Thymus (tissue), 11 donors: Measurements from ENCODE around the gene SPINT1. TPM values are rescaled to one million over a fixed set of nuclear protein-coding genes. Genes with fewer than 3 reads are reported as not detected.

Experiments used
- DNase-seq, 9 donors: peaks; one replicate each; pipeline ENCODE4 v3.0.0-alpha.2; 2013; ENCODE audit warnings: low spot score in 9 of 9, low read depth in 6 of 9, missing footprints in 1 of 9
- H3K27ac ChIP-seq, 2 donors: one replicate each; pipeline ENCODE4 v1.5.1; 2013; ENCODE audit warnings: control low read depth in 1 of 2, low read depth in 1 of 2, low read length in 1 of 2, mild to moderate bottlenecking in 1 of 2, moderate library complexity in 1 of 2
- H3K27me3 ChIP-seq, 2 donors: one replicate each; pipeline ENCODE4 v1.5.1; 2013; ENCODE audit warnings: low read length in 1 of 2; ENCODE audit not compliant: control insufficient read depth in 2 of 2, insufficient read depth in 1 of 2
- H3K36me3 ChIP-seq, 2 donors: one replicate each; pipeline ENCODE4 v1.5.1; 2013; ENCODE audit warnings: low read length in 1 of 2, mild to moderate bottlenecking in 1 of 2, moderate library complexity in 1 of 2; ENCODE audit not compliant: control insufficient read depth in 2 of 2, insufficient read depth in 2 of 2
- H3K4me1 ChIP-seq, 2 donors: one replicate each; pipeline ENCODE4 v1.5.1; 2013; ENCODE audit warnings: low read length in 2 of 2; ENCODE audit not compliant: control insufficient read depth in 2 of 2, insufficient read depth in 2 of 2
- H3K4me3 ChIP-seq, 2 donors: one replicate each; pipeline ENCODE4 v1.5.1; 2013; ENCODE audit warnings: low read length in 2 of 2, control low read depth in 1 of 2, mild to moderate bottlenecking in 1 of 2
- H3K9me3 ChIP-seq, 2 donors: one replicate each; pipeline ENCODE4 v1.5.1; 2013; ENCODE audit warnings: low read length in 1 of 2, mild to moderate bottlenecking in 1 of 2; ENCODE audit not compliant: control insufficient read depth in 2 of 2, insufficient read depth in 1 of 2
- WGBS: extraction: QIAGEN DNeasy Blood & Tissue Kit; methylation state at CpG from one replicate; pipeline ENCODE4 v1.1.7; 2013; 5-methylcytosine and 5-hydroxymethylcytosine counted together
- polyA plus RNA-seq: library from polyadenylated mRNA; stranded (reverse); fragments of 200-250 nt; gene quantifications from one replicate; pipeline ENCODE4 v1.2.3, GENCODE V29; 2013
- total RNA-seq: library from RNA; stranded (reverse); fragments of 120-200 nt; gene quantifications from one replicate; pipeline ENCODE4 v1.2.4, GENCODE V29; 2013
- donor health status: healthy.

The SPINT1 gene
- total and polyA plus RNA-seq, 2 donors: 9.2 to 33.8 TPM

DNA sequence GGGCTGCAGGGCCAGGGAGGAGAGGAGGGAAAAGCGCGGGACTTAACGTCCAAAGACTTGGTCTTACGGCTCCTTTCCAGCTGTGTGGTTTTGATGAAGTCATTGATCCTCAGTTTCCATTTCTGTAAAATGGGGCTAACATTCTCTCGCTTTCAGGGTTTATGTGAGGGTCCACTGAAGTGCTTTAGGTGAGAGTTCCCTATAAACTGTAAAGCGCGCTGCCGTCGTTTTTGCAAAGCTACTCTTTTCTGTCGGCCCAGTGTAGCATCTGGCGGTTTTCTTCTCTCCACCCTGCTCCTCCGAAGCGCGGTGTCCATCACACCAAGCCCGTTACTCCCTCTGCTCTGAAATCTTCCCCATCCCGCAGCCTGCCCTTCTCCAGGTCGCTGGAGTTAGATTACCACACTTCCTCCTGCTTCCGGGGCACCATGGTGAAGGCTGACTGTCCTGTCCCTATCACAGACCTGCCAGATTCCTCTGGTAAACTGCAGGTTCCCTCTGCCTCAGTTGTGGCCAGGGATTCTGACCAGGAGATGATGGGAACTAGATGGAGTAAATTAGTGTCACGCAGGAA is 35.9 kb upstream of the SPINT1 start:
- no peaks in the 10 kb centered on the region for H3K9me3 ChIP-seq
- no peaks in the 10 kb centered on the region for H3K27me3 ChIP-seq
- WGBS: 10% methylated on average over 19 of the region's 19 CpGs
- peaks cover 3 to 27% of the 10 kb centered on the region in 2 donors for H3K4me1 ChIP-seq
- DNase-seq: peak in 1 of 9 donors; percentile 6
- peak overlapping the region in 1 of 2 donors; percentile 12 for H3K27ac ChIP-seq
- peaks cover 14 to 23% of the 10 kb centered on the region in 2 donors for H3K36me3 ChIP-seq
- H3K4me3 ChIP-seq: peak overlapping the region; percentile 61 to 81

DNA sequence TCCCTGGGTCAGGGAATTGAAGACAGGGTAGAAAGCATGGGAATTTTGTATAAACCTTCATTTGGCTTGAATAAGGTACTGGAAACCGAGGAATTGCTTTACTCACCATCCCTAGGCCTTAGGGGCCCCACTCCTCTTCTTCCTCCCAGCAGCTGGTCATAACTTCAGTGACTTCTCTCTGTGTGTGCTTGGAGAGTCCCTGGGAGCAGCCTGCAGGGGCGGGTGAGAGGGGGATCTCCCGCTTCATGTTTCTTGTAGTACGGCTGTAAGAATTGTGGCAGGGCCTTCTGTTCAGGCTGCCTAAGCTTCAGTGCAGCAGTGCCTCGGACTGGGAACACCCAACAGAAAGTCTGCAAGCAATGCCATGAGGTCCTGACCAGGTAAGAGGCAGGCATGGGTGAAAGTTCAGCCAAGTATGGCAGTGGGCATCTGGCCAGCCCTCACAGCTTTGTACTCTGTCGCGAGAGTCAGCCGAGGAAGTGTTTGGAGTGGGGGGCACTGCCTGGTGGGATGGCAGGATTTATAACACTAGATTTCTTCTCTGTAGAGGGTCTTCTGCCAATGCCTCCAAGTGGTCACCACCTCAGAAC is 34.9 kb upstream of the SPINT1 start:
- 97% methylated on average over 8 of the region's 8 CpGs for WGBS
- Histone ChIP-seq H3K36me3 (peaks cover 23 to 33% of the 10 kb centered on the region in 2 donors), H3K9me3 (no peaks in the 10 kb centered on the region), H3K27ac (no peak overlapping the region), H3K27me3 (no peaks in the 10 kb centered on the region), H3K4me1 (peaks cover 3 to 27% of the 10 kb centered on the region in 2 donors), H3K4me3 (no peak overlapping the region)
- DNase-seq: no peak

DNA sequence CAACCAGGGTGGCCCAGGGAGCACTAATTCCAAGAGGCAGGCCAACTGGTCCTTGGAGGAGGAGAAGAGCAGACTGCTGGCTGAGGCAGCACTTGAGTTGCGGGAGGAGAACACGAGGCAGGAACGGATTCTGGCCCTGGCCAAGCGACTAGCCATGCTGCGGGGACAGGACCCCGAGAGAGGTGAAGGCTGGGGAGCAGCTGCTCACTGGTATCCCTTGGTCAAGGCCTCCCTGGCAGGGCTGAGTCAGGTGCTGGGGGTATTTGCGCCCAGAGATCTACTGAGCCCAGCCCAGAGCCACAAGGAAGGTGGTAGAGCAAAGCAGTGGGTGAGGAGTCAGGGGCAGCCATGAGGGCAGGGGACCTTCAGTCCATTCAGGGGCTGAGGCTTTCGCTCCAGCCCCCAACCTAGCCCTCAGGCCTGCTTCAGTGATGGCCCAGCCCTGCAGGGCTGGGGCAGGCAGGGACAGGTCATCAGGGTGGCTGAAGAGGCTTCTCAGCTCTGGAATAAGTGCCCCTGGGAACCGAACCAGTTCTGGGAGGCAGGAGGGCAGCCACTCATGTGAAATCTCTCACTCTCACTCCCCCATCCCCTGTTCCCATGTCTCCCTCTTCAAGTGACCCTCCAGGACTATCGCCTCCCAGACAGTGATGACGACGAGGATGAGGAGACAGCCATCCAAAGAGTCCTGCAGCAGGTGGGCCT is 31.0 kb upstream of the SPINT1 start:
- no peak overlapping the region for H3K27ac ChIP-seq
- no peaks in the 10 kb centered on the region for H3K9me3 ChIP-seq
- H3K4me3 ChIP-seq: no peak overlapping the region
- H3K27me3 ChIP-seq: no peaks in the 10 kb centered on the region
- 99% methylated on average over 12 of the region's 12 CpGs for WGBS
- peaks cover 29 to 40% of the 10 kb centered on the region in 2 donors for H3K36me3 ChIP-seq
- no peak for DNase-seq
- peaks cover 3 to 15% of the 10 kb centered on the region in 2 donors for H3K4me1 ChIP-seq

DNA sequence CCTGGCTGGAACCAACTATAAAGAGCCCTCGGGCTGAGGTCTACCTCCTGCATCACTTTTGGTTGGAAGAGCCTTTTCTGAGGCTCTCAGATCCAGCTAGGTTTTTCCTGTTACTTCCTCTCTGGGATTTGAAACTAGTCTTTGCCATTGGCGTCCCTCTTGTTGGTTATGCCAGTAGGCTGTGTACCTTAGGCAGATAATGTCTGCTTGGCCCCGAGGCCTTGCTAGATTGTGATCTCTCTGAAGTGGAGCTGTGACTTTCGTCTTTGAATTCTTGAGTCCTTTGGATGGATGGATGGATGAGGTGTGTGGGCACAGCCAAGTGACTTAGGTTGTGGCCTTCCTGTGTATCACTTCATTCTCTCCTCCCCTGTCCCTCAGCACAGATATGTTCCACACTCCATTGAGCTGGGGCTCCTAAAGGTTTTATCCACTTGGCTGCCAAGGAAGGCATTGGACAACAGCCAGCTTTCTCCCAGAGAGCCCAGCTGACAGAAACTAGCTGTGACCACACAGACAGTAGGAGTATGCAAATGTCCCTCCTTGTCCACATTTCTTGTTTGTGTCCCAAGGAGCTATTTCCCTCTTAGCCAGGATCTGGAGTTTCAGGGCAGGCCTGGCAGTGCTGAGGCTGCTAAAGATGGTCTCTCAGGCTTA is 28.7 kb upstream of the SPINT1 start:
- WGBS: 96% methylated on average over 4 of the region's 4 CpGs
- DNase-seq: no peak
- H3K9me3 ChIP-seq: no peaks in the 10 kb centered on the region
- no peak overlapping the region for H3K27ac ChIP-seq
- peaks cover 21 to 31% of the 10 kb centered on the region in 2 donors for H3K36me3 ChIP-seq
- no peaks in the 10 kb centered on the region for H3K27me3 ChIP-seq
- no peak overlapping the region for H3K4me3 ChIP-seq
- H3K4me1 ChIP-seq: no peaks in the 10 kb centered on the region

DNA sequence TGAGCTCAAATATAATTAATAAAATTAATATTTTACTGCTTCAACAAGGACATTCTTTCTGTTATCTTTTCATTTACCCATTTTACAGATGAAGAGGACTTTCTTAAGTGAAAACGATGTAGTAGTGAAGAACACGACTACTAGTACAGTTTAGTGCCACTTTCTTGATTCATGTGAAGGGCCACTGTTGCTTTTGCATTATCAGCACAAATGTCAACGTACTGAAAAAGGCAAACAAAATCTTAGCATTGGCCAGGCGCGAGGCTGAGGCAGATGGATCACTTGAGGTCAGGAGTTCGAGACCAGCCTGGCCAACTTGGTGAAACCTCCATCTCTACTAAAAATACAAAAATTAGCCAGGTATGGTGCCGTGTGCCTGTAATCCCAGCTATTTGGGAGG is 24.8 kb upstream of the SPINT1 start:
- Histone ChIP-seq H3K27ac (no peak overlapping the region), H3K4me1 (no peaks in the 10 kb centered on the region), H3K36me3 (peaks cover 5 to 6% of the 10 kb centered on the region in 2 donors), H3K4me3 (no peak overlapping the region), H3K9me3 (no peaks in the 10 kb centered on the region), H3K27me3 (no peaks in the 10 kb centered on the region)
- 95% methylated on average over 7 of the region's 7 CpGs for WGBS
- no peak for DNase-seq

DNA sequence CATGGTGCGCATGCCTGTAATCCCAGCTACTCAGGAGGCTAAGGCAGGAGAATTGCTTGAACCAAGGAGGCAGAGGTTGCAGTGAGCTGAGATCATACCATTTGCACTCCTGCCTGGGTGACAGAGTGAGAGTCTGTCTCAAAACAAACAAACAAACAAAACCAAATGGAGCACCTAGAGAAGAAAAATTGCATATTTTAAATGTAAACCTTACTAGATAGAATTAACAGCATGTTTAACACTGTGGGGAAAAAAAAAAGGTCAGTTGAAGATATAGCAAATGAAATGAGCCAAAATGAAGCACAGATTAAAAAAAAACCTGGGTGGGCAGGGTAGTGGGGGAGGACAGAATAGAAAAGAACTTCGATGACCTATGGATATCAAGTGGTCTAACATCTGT is 22.7 kb upstream of the SPINT1 start:
- no peaks in the 10 kb centered on the region for H3K9me3 ChIP-seq
- no peaks in the 10 kb centered on the region for H3K36me3 ChIP-seq
- no peak for DNase-seq
- WGBS: 98% methylated on average over 2 of the region's 2 CpGs
- no peaks in the 10 kb centered on the region for H3K4me1 ChIP-seq
- no peak overlapping the region for H3K27ac ChIP-seq
- no peak overlapping the region for H3K4me3 ChIP-seq
- no peaks in the 10 kb centered on the region for H3K27me3 ChIP-seq

DNA sequence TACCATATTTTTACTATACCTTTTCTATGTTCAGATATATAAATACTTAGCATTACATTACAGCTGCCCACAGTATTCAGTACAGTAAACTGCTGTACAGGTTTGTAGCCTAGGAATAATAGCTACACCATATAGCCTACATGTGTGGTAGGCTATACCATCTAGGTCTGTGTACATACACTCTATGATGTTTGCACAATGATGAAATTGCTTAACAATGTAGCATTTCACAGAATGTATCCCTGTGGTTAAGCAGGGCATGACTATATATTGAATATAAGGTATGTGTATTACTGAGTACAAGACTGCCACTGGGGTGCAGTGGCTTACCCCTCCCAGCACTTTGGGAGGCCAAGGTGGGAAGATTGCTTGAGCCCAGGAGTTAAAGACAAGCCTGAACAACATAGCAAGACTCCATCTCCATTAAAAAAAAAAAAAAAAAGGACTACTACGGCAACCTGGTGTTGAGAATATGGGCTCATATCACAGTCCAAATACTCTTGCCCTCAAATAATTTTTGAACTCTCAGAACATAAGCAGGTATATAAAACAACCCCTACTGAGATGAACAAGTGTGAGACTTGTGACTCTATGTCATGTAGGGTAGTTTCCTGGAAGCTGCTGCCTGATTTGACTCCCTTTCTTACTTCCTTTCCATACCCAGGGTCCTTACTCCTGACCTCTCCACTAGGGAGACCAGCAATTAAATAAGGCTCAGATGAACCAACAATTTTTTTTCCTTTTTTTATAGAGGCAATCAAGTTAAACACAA is 20.1 kb upstream of the SPINT1 start:
- H3K4me1 ChIP-seq: no peaks in the 10 kb centered on the region
- H3K36me3 ChIP-seq: no peaks in the 10 kb centered on the region
- no peak for DNase-seq
- H3K4me3 ChIP-seq: no peak overlapping the region
- no peaks in the 10 kb centered on the region for H3K9me3 ChIP-seq
- no peak overlapping the region for H3K27ac ChIP-seq
- WGBS: 100% methylated on average over 1 of the region's 1 CpG
- H3K27me3 ChIP-seq: no peaks in the 10 kb centered on the region

DNA sequence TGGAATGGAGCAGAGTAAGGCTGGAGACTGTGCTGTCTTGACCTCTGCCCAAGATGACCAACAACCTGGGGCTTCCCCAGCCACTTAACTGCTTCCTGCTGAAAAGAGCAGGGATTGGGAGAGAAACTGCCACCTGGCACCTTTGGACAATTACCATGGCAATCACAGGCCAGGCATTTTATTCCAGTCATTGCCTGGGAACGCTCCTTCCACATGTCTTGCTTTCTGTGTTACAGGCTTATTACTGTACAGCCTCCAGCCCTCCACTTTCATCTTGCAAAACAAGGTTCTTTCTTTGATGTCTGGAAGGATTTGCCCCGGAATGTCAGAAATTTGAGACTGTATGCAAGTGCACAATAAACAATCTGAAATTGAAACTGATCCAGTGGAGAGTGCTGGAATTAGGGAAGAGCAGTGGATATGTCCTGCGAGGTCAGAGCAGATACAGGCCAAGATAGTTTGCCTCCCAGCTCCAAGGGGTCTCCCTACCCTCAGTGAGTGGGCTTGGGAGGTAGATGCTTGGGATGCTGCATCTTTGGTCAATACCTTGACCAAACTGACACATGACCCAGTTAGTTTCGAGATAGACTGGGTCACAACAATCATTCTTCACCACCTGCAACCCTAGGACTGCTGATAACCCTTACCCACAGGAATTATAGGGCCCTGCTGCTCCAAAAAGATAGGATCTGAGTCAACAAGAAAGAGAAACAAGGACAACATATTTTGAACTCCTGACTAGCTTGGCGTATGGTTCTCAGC is 18.0 kb upstream of the SPINT1 start:
- H3K27me3 ChIP-seq: no peaks in the 10 kb centered on the region
- H3K27ac ChIP-seq: no peak overlapping the region
- H3K9me3 ChIP-seq: no peaks in the 10 kb centered on the region
- DNase-seq: no peak
- H3K36me3 ChIP-seq: no peaks in the 10 kb centered on the region
- WGBS: 89% methylated on average over 5 of the region's 5 CpGs
- no peaks in the 10 kb centered on the region for H3K4me1 ChIP-seq
- no peak overlapping the region for H3K4me3 ChIP-seq
